Ascending aorta (tissue), 2 donors: Measurements from ENCODE around the gene ASIC3. TPM values are rescaled to one million over a fixed set of nuclear protein-coding genes. Genes with fewer than 3 reads are reported as not detected.

Experiments used
- DNase-seq, 2 donors: peaks; one replicate each; pipeline ENCODE4 v3.0.0-alpha.2; 2019; ENCODE audit warnings: low spot score in 2 of 2
- H3K27ac ChIP-seq, 2 donors: fragments of 200-600 bp; sonication (generic); one replicate each; pipeline ENCODE4 v1.5.1; 2016 to 2017; ENCODE audit warnings: mild to moderate bottlenecking in 1 of 2
- H3K27me3 ChIP-seq: fragments of 200-600 bp; sonication (generic); one replicate; pipeline ENCODE4 v1.5.1; 2017
- H3K36me3 ChIP-seq, 2 donors: fragments of 200-600 bp; sonication (generic); one replicate each; pipeline ENCODE4 v1.5.1; 2016
- H3K4me1 ChIP-seq, 2 donors: fragments of 200-600 bp; sonication (generic); one replicate each; pipeline ENCODE4 v1.5.1; 2016 to 2017; ENCODE audit warnings: mild to moderate bottlenecking in 1 of 2
- H3K4me3 ChIP-seq, 2 donors: fragments of 200-600 bp; sonication (generic); one replicate each; pipeline ENCODE4 v1.5.1; 2016 to 2017; ENCODE audit warnings: mild to moderate bottlenecking in 1 of 2
- H3K9me3 ChIP-seq, 2 donors: fragments of 200-600 bp; sonication (generic); one replicate each; pipeline ENCODE4 v1.5.1; 2016
- CTCF ChIP-seq, 3 experiments: fragments of 200-600 bp in 2 of 3; fragments of 450-650 bp in 1 of 3; sonication (generic) in 2 of 3; IDR thresholded peaks; one replicate each; pipeline ENCODE4 v1.5.1; 2016 to 2019; ENCODE audit warnings: antibody characterized with exemption in 3 of 3, mild to moderate bottlenecking in 1 of 3, moderate library complexity in 1 of 3
- intact Hi-C: fragments of 100-400 bp; cut with DNase I; formaldehyde crosslinking; loops from one replicate; pipeline ENCODE4 v1.15.1; 2023
- total RNA-seq: library from RNA; depleted of rRNA; stranded (reverse); fragments of >200 nt; gene quantifications from one replicate; pipeline ENCODE4 v1.1.0, GENCODE V29; 2016

ASIC3 gene
- total RNA-seq, 1 donor from 2014 or later, result not detected

- Histone ChIP-seq H3K4me1 (peaks cover 24 to 51% of the 10 kb centered on the region in 2 donors), H3K4me3 (peak within 1 kb of the TSS; percentile 63 to 85), H3K27me3 (no peaks in the 10 kb centered on the region), H3K9me3 (no peaks in the 10 kb centered on the region), H3K36me3 (no peaks in the 10 kb centered on the region), H3K27ac (peak within 1 kb of the TSS; percentile 85 to 91)
- peak; percentile 70 to 93 for DNase-seq
- intact Hi-C loops, result loop anchor here (10.0 kb wide), 2 partner anchors 669 to 1371 kb away; a partner anchor contains a TSS
- TF ChIP-seq CTCF (IDR thresholded peaks at IDR 0.05), result no peak
These were observed 37.6 kb downstream of the ASIC3 start, which contains the start of gene AGAP3 for GRCh38 chr7:151085691-151086620. Gene AGAP3, plus strand, starts transcription at chr7:151086475. Its CDS starts 267 bp downstream, at chr7:151086742.

GRCh38 chr7:151086802-151087244 is 38.5 kb downstream of the ASIC3 start:
- Histone ChIP-seq H3K36me3 (peaks cover 0 to 1% of the 10 kb centered on the region in 2 donors), H3K27ac (peak overlapping the region; percentile 64 to 82), H3K27me3 (no peaks in the 10 kb centered on the region), H3K9me3 (no peaks in the 10 kb centered on the region), H3K4me1 (peaks cover 17 to 42% of the 10 kb centered on the region in 2 donors), H3K4me3 (peak overlapping the region; percentile 63 to 85)
- no peak for DNase-seq
- intact Hi-C loops, result loop anchor here (1.0 to 10.0 kb wide), 5 partner anchors 24 to 1372 kb away; partner anchors contain the start of genes ABCB8 and SLC4A2
- no peak for TF ChIP-seq CTCF (IDR thresholded peaks at IDR 0.05)

- TF ChIP-seq CTCF (IDR thresholded peaks at IDR 0.05), result peak in 2 of 3 experiments; percentile 10 to 29
- H3K27me3 ChIP-seq, result no peaks in the 10 kb centered on the region
- no peaks in the 10 kb centered on the region for H3K9me3 ChIP-seq
- H3K4me1 ChIP-seq, result peaks cover 10 to 36% of the 10 kb centered on the region in 2 donors
- peak overlapping the region; percentile 64 to 82 for H3K27ac ChIP-seq
- intact Hi-C loops, result loop anchor here (1.0 to 10.0 kb wide), 5 partner anchors 24 to 1373 kb away; partner anchors contain the start of genes ABCB8 and SLC4A2
- peaks cover 0 to 4% of the 10 kb centered on the region in 2 donors for H3K36me3 ChIP-seq
- DNase-seq, result no peak
- peak overlapping the region; percentile 63 to 85 for H3K4me3 ChIP-seq
These were observed 39.1 kb downstream of the ASIC3 start for GRCh38 chr7:151087245-151088018.

GRCh38 chr7:151088019-151088855 is 39.9 kb downstream of the ASIC3 start:
- intact Hi-C loops, result loop anchor here (10.0 kb wide), 2 partner anchors 667 to 1373 kb away; a partner anchor contains a TSS
- no peaks in the 10 kb centered on the region for H3K9me3 ChIP-seq
- peak overlapping the region; percentile 63 to 85 for H3K4me3 ChIP-seq
- no peaks in the 10 kb centered on the region for H3K27me3 ChIP-seq
- TF ChIP-seq CTCF (IDR thresholded peaks at IDR 0.05), result no peak
- no peak for DNase-seq
- H3K36me3 ChIP-seq, result peaks cover 0 to 4% of the 10 kb centered on the region in 2 donors
- H3K4me1 ChIP-seq, result peaks cover 8 to 34% of the 10 kb centered on the region in 2 donors
- peak overlapping the region; percentile 64 to 82 for H3K27ac ChIP-seq
